ENCODE data around the gene WTAP. TPM values are rescaled to one million over a fixed set of nuclear protein-coding genes. Genes with fewer than 3 reads are reported as not detected.

Gene WTAP
- total RNA-seq, 1 donor, result 159 TPM

GRCh38 chr6:159758031-159759001 lies 31.0 kb downstream of the WTAP start:
- TF ChIP-seq CTCF (IDR thresholded peaks at IDR 0.05; ENCODE audit: insufficient read depth, low read depth, low read length), result peak; percentile 22
- H3K4me3 ChIP-seq (ENCODE audit: low read depth, low read length), result no peak overlapping the region
- no peak for DNase-seq (ENCODE audit: low read depth)

- no peak for DNase-seq (ENCODE audit: low read depth)
- no peak overlapping the region for H3K4me3 ChIP-seq (ENCODE audit: low read depth, low read length)
- TF ChIP-seq CTCF (IDR thresholded peaks at IDR 0.05; ENCODE audit: insufficient read depth, low read depth, low read length), result no peak
Observed at GRCh38 chr6:159759645-159760044, 32.3 kb downstream of the WTAP start.

- no peak for TF ChIP-seq CTCF (IDR thresholded peaks at IDR 0.05; ENCODE audit: insufficient read depth, low read depth, low read length)
- peak; percentile 63 for DNase-seq (ENCODE audit: low read depth)
- peak overlapping the region; percentile 82 for H3K4me3 ChIP-seq (ENCODE audit: low read depth, low read length)
Observed at GRCh38 chr6:159760602-159761057, 33.3 kb downstream of the WTAP start.

GRCh38 chr6:159761129-159761872 lies 34.0 kb downstream of the WTAP start:
- peak overlapping the region; percentile 82 for H3K4me3 ChIP-seq (ENCODE audit: low read depth, low read length)

GRCh38 chr6:159761873-159762680 lies 34.8 kb downstream of the WTAP start, which contains the start of gene ACAT2:
Gene ACAT2 (plus strand): TSS chr6:159762045. CDS start chr6:159762088, 43 bp downstream.
- peak within 1 kb of the TSS; percentile 82 for H3K4me3 ChIP-seq (ENCODE audit: low read depth, low read length)
- peak; percentile 95 for DNase-seq (ENCODE audit: low read depth)
- TF ChIP-seq CTCF (IDR thresholded peaks at IDR 0.05; ENCODE audit: insufficient read depth, low read depth, low read length), result no peak

More at GRCh38 chr6:159761129-159761872, 34.0 kb downstream of the WTAP start:
- no peak for TF ChIP-seq CTCF (IDR thresholded peaks at IDR 0.05; ENCODE audit: insufficient read depth, low read depth, low read length)
- DNase-seq (ENCODE audit: low read depth), result peak; percentile 34

- no peak for DNase-seq (ENCODE audit: low read depth)
- TF ChIP-seq CTCF (IDR thresholded peaks at IDR 0.05; ENCODE audit: insufficient read depth, low read depth, low read length), result no peak
- peak overlapping the region; percentile 82 for H3K4me3 ChIP-seq (ENCODE audit: low read depth, low read length)
Observed at GRCh38 chr6:159762681-159763293, 35.5 kb downstream of the WTAP start.
